Measurements from ENCODE around the gene PUS7.
"Not testable (repeated sequence)": the region's sequence is repeated elsewhere in the genome, so short reads cannot be mapped to it uniquely, and the experiment has no call there.

PUS7 gene

DNA sequence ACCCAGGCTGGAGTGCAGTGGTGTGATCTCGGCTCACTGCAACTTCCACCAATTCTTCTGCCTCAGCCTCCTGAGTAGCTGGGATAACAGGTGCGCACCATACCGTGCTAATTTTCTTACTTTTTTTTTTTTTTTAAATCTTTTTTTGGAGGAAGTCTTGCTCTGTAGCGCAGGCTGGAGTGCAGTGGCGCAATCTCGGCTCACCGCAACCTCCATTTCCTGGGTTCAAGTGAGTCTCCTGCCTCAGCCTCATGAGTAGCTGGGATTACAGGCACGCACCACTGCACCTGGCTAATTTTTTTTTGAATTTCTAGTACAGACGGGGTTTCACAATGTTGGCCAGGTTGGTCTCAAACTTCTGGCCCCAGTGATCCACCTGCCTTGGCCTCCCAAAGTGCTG is 79.9 kb downstream of the PUS7 start:
- not testable (repeated sequence) for DNase-seq

DNA sequence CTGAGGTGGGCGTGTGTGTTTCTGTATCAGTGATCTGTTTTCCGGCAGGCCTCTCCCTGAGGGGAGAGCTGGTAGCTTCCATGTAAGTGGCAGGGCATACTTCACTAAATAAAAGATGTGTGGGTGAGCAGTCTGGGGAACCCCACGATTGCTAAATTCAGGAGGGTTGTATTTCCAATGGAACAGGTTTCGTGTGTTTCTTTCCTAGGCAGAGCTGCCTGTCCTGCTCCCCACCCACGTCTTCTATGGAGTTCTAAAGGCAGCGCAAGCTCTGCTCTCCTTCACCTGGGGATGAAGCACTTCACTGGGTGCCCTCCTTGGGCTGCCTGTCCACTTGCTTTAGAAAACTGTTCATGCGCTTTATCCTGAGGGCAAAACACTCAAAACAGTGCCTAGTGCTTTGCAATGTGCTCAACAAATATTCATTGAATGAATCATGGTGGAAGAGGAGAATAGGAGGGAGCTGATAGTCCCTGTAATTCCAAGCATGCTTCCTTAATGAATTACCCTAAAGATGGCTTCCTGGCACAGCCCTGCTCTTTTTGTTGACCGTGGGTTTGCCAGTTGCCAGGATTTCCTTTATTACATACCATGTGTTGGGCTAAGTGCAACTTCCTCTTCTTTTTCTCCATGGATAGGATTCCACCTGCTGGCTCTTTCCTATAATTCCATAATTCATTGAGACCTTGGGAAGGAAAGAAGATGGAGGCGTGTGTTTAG is 82.7 kb downstream of the PUS7 start:
- no peak for DNase-seq

DNA sequence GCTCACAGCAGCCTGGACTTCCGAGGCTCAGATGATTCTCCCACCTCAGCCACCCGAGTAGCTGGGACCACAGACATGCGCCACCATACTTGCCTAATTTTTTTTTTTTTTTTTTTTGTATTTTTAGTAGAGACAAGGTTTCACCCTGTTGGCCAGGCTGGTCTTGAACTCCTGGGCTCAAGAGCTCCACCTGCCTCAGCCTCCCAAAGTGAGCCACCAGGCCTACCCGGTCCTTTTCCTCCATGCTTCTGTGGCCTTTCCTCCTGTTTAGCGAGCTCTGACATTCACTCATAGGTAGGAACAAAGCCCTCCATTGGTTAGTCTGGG is 83.3 kb downstream of the PUS7 start:
- no peak for DNase-seq

DNA sequence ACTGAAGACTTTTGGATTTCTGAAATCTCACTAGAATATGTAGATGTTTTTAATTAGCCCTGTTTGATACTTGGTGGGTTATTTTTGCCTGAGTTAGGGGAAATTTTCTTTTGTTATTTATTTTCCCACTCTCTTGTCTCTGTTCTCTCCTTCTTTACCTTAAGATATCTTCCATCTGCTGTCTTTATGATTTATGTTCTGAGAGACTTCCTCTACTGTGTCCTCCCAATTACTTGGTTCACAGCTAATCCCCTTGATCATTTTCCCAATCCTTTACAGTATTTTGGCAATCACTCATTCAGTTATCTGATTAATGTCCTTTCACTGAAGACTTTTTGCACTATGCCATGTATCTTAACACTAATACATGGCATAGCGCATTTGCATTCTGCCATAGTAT is 83.8 kb downstream of the PUS7 start:
- DNase-seq: no peak

DNA sequence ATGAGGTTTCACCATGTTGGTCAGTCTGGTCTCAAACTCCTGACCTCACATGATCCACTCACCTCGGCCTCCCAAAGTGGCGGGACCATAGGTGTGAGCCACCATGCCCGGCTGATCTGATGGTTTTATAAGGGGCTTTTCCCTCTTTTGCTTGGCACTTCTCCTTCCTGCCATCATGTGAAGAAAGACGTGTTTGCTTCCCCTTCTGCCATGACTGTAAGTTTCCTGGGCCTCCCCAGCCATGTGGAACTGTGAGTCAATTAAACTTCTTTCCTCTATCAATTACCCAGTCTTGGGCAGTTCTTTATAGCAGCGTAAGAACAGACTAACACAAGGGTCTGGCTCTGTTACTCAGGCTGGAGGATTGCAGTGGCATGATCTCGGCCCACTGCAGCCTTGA is 84.7 kb downstream of the PUS7 start:
- DNase-seq: not testable (repeated sequence)

DNA sequence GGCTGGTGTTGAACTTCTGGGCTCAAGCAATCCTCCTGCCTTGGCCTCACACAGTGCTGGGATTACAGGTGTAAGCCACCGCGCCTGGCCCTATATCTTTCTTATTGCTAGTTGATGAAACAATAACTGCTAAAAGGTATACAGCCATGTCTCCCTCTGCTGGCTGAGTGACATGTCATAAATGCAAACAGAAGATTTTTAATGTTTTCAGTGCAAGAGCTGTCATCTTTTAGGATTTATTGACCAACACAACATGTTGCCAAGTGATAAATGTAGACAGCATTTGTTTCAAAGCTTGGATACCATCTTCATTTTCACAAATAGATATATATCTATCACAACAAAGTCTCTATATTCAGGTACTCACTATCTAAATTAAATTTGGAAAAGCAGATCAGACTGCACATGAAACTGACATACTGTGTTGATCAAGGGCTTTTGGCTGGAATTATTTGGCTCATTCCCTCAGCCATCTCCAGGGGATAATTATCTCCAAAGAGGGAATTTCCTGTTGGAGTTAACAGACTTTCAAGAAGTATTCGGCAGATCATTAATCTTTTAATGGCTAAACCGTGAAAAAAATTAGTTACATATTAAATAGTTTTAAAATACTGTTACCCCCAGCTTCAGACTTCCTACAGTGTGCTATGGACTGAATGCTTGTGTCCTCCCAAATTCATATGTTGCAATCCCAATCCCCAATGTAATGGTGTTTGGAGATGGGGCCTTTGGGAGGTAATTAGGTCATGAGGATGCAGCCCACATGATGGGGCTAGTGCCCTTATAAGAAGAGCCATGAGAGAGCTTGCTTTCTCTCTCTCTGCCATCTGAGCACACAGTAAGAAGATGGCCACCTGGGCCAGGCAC is 92.1 kb downstream of the PUS7 start:
- peak; percentile 67 for DNase-seq

DNA sequence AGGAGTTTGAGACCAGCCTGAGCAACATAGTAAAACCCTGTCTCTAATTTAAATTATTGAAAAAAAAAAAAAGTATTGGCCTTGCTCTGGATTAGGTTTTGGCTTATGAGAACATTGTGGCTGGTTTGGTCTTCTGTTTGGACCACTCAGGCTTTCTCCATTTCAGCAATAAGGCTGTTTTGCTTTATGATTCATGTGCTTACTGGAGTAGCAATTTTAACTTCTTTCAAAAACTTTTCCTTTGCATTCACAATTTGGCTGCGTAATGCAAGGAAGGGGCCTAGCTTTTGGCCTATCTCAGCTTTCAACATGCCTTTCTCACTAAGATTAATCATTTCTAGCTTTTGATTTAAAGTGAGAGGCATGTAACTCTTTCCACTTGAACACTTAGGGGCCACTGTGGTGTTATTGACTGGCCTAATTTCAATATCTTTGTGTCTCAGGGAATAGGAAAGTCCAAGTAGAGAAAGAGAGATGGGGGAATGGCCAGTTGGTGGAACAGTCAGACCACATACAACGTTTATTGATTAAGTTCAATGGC is 95.4 kb downstream of the PUS7 start:
- DNase-seq: no peak

DNA sequence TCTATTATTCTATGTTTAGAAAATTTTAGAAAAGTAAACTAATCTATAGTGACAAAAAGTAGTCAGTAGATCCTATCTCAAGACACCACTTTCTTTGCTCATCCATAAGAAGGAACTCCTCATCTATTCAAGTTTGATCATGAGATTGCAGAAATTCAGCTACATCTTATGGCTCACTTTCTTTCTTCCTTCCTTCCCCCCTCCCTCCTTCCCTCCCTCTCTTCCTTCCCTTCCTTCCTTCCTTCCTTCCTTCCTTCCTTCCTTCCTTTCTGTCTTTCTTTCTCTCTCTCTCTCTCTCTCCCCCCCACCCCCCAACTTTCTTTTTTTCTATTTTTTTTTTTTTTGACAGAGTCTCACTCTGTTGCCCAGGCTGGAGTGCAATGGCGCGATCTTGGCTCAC is 98.1 kb downstream of the PUS7 start:
- no peak for DNase-seq

DNA sequence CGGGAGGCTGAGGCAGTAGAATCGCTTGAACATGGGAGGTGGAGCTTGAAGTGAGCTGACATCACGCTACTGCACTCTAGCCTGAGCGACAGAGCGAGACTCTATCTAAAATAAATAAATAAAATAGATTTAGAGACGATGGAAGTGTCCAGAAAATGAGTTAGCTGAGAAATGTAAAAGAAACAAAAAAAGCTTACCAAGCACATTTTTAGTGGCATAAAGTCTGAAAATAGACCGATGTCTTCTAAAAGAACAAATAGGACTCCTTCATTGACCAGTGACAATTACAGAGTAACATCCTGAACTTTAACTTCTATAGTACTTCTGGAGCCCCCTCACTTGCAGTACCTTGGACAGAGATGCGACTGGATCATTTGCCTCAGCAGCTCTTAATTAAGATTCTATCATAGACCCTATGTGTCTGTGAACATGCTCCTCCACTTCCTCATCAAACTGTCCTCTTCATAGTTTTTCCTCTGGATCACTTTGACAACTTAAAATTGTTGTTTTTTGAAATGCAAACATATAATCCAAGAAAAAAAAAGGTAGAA is 108.1 kb downstream of the PUS7 start:
- DNase-seq: no peak

DNA sequence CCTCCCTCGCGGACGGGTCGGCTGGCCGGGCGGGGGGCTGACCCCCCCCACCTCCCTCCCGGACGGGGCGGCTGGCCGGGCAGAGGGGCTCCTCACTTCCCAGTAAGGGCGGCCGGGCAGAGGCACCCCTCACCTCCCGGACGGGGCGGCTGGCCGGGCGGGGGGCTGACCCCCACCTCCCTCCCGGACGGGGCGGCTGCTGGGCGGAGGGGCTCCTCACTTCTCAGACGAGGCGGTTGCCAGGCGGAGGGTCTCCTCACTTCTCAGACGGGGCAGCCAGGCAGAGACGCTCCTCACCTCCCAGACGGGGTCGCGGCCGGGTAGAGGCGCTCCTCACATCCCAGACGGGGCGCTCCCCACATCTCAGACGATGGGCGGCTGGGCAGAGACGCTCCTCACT is 111.3 kb downstream of the PUS7 start:
- not testable (repeated sequence) for DNase-seq

DNA sequence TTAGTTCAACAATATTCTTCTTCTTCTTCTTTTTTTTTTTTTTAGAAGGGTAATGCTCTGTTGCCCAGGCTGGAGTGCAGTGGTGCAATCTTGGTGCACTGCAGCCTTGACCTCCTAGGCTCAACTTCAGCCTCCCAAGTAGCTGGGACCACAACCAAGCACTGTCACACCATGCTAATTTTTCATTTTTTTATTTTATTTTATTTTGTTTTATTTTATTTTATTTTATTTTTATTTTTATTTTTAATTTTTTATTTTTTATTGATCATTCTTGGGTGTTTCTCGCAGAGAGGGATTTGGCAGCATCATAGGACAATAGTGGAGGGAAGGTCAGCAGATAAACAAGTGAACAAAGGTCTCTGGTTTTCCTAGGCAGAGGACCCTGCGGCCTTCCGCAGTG is 112.3 kb downstream of the PUS7 start:
- DNase-seq: not testable (repeated sequence)

DNA sequence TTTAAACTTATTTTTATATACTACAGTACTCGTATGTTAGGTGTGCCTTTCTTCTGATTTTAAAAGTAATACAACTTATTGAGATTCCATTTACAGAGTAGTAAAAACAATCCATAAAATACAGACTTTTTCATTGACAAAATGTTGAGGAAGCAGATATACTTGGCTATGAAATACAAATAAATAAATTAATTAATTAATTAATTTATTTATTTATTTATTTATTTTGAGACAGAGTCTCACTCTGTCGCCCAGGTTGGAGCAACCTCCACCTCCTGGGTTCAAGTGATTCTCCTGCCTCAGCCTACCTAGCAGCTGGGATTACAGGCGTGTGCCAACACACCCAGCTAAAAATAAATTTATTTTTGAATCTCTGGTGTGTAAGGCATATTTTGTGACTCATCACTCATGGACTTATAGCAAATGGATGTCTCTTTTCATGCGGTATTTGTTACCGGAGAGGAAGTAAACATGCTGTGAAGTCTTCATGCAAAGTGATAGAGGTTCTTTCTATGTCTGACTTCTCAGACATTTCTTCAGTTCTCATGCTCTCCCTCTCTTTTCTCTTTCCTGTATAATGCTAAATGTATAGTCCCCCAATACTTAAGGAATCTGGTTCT is 113.2 kb downstream of the PUS7 start:
- no peak for DNase-seq

All from CD4-positive, alpha-beta T cell treated with Interleukin-17A for 4 hours (primary cell).